HG02870 (cell line): ENCODE results near the gene ACOX3.

ENCODE experiments used
- ATAC-seq: cut with Tn5 transposase; IDR thresholded peaks from one replicate; pipeline ENCODE4 v1.9.1; 2021; ENCODE audit warnings: mild to moderate bottlenecking, moderate library complexity; ENCODE audit not compliant: unreplicated experiment

The ACOX3 gene

DNA sequence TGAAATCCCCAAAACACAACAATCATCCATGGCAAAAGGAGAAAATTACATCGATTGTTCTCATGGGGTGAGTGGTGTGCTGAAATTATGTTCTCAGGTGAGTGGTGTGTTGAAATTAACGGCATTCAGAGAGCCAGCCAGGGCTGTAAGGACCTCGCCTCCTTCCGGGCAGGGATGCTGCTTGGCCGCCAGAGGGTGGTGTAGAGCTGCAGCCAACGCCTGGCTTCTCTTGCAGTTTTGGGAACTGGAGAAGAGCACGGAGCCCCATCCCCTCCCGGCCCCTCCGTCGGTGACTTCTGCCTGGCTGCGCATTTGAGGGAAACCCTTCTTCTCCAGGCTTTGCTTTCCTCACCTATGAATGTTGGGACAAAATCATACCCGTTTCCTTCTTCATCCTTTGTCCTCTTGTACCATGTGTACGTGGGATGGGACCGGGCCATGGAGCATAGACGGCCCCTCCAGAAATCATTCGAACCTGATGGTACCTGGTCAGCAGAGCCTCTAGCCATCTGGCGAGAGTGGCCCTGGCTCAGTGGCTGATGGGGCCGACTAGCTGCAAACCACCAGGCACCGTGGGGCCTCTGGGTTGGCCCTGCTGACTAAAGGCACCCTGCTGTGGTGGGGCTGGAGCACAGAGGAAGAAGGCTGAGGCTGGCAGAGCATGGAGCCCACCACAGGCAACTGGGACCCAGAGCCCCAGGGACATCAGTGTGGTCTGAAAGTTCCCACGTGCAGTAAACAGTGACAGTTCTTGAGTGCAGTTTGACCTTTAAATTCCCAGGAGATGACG, 28.4 kb upstream of the ACOX3 start:
- peak; percentile 65 for ATAC-seq

DNA sequence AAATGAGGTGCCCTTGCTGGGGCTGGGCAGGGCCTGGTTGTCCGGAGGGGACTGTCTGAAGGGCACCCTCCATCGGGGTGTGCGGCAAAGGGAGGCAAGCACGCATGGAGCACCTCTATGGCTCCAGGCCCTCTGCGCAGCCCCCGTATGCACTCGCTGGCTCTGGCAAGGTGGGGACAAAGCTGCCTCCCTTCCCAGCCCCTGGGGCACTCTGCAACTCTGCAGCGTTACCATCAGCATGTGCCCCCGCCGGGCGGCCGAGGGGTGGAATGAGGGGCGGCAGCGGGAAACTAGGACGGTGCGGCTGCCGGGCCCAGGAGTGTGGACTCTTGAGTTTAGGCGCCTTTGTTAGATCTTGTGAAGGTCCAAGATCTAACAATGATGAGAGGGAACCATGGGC, 26.5 kb upstream of the ACOX3 start:
- ATAC-seq: no peak

DNA sequence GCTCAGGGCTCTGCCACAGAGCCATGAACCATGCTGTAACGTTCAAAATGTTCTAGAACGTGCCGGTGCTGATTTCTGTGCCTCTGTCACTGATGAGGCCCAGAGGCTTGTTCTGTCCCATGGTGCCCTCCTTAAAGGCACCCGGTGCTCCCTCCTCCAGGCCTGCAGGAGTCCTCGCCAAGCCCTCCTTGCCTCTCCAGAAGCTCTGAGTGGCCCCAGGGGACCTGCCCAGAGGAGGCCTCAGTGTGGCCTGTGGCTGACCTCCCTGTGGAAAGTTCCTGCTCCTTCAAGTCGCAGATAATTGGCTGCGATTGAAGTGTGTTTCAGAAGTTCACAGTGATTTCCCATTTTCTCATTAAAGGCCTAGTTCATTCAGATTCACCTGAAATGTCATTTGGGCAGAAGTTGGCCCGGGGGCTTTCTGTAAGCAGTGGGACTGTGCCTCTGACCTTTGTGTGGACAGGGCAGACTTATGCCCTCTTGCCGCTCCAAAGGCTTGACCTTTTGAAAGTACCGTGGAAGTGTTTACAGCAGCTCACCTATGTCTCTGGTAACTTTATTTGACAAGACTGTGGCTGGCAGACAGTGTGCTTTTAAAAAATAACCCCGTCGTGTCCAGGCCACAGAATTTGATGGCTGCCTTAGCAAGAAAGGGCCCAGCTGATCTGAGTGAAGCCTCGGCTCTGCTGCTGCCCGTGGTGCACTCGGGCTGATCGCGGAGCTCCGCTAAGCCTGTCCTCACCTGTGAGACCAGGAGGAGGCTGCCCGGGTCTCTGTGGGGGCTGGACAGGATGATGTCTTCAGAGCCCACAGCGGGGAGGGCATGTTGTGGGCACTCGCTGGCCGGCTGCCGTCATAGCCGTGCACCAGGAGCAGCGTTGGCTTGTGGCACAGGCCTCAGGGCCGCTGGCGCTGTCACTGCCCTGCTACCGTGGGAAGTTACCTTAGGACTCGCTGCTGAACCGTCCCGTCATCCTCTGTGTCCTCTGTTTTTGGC, 25.4 kb upstream of the ACOX3 start:
- ATAC-seq: no peak

DNA sequence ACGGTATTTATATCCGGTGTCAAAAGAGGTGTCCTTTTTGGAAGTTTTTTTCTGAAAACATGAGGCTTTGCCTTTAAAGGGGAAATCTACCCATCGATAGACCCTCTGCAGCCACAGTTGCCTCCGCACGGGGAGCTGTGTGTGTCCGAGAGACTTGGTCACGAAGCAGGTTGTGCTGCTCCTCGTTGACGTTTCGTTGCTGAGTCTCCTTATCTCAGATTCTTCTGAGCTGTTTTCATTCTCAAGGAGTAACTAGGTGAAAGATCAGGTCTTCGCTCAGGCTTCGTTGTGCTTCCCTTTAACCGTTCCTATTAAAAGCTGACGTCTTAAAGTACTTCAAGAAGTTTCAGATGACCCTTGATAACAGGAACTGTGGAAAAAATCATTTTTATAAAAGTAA, 23.9 kb upstream of the ACOX3 start:
- ATAC-seq: no peak

DNA sequence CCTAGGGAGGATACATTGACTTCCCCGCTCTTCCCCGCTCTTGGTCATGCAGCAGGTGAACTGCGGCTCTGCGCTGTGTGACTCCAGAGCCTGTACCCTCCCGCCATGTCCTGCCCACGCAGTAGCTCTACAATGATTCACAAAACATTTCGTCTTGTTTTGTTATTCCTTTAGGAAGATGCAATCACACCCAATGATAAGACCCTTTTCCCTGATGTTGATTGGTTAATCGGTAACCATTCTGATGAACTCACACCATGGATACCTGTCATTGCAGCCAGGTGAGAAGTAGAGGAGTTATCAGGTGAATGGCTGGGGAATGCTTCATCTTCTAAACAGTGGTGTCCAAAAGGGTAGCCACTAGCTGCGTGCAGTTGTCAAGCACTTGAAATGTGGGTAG, 23.3 kb upstream of the ACOX3 start:
- ATAC-seq: no peak

DNA sequence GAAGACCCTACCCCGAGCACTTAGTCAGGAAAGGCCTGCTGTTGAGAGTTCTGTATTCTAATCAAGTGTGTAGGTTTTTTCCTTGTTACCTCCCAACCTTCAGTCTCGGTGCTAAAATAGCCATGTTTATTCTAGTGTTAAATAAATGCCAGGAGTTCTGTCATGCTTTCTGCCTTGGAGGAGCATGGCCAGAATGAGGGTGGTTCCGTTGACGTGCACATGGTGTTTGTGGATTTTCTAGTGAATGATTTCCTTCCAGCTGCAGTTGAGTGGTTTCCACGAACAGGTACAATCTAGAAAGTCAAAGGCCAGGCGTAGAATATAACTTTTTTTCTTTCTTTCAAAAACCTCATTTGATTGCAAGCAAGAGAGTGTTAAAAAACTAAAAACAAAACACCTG, 21.1 kb upstream of the ACOX3 start:
- ATAC-seq: no peak

DNA sequence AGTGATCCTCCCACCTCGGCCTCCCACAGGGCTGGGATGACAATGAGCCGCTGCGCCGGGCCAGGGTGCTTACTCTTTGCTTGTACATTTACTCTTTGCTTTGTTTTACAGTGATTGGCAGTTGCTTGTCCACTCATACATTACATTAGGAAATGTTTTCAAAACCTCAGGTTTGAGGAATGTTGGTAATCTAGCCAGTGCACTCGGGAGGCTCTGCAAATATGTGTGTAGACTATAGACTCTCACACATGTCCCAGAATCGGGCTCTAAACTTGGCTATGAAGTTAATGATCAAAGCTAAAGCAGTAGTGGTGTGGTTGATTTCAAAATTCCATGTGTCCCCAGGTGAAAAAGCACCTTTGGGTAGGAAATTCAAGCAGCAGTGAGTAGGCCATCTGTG, 20.6 kb upstream of the ACOX3 start:
- no peak for ATAC-seq

DNA sequence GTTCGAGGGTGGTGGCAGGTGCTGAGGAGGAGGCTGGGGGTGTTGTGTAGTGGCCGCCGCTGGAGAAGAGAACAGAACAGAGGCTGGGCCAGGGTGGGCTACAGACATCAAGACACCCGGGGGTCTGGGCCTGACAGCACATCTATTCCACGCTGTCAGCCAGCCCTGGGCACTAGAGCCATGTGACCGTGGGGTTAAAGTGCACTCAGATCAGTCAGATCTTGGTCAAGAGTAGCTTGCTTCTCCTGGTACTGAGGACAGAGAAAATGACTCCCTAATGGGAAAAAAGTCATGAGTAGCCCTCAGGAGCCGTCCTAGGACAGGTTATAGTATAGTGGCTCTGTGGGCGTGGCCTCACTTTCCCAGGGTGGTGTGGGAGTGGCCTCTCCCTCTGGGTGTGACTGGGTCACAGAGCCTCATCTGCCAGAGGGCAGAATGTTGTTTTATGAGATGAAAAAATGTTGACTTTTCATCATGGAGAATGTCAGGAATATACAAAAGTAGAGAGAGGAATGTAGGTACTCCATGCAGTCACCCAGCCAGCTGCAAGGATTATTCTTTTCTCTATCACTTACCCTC, 19.4 kb upstream of the ACOX3 start:
- no peak for ATAC-seq

DNA sequence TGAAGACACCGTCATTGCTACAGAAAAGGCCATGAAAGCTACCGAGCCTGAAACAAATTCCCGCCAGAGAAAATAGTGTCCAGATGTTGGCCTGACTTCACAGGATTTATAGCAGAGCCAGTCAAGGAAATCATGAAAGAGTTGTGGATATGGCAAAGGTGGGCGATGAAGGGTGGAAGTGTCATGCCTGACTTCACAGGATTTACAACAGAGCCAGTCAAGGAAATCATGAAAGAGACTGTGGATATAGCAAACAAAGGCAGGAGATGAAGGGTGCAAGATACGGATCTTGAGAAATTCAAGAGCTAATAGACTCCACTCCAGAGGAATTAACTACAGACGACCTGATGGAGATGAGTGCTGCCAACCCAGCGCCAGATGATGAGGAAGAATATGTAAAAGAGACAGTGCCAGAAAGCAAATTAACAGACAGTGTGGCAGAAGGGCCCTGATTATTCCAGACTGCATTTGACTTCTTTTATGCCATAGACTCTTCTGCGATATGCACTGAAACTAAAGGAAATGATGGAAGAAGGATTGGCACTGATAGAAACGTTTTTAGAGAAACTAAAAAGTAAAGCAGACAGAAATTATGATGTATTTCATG, 17.2 kb upstream of the ACOX3 start:
- no peak for ATAC-seq

DNA sequence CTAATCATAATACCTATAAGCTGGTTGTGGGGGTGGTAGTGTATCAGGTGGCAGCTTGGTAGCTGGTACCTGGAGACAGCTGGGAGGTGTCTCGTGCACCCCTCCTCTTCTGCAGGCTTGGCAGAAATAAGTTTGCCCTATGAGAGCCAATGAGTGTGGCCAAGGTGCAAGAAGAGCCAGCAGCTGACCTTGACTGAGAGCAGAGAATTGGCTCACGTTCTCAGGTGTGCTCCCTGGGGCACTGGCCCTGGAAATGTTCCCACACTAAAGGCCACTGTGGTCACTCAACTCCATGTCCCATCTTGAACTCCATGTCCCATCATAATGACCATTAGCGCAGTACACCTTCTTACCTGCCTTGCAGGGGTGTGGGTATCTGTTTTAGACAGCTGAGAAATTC, 13.4 kb upstream of the ACOX3 start:
- ATAC-seq: no peak

DNA sequence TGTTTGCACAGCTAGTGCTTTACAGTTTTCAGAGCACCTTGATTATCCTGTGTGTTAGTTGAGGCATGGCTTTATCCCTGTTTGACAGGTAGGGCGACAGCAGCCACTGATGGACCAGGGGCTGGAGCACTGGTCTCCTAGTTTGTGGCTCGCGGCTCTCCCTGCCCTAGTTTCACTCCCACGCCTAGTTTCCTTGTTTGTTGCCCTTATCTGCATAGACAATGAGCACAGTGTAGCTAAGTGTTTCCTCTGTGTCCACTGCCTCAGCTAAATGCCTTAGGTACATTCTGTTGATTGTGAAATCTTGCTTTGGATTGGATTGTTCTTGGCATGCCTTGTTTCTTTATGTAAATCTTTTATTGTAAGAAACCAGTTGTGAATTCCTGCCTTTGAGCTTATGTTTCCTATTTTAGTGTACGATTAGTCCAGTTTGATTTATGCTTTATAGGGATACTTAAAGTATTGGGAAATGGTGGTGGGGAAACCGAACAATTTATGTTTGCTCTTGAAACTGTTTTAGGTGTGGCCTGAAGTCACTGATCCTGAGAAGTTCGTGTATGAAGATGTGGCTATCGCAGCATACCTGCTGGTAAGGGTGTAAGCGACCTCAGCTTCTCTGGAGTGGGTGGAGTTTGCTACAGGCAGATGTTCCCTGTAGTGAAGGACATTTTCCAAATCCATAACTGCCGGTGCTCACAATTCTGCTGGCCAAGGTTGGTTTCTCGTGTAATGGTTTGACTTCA, 11.1 kb upstream of the ACOX3 start:
- ATAC-seq: no peak

DNA sequence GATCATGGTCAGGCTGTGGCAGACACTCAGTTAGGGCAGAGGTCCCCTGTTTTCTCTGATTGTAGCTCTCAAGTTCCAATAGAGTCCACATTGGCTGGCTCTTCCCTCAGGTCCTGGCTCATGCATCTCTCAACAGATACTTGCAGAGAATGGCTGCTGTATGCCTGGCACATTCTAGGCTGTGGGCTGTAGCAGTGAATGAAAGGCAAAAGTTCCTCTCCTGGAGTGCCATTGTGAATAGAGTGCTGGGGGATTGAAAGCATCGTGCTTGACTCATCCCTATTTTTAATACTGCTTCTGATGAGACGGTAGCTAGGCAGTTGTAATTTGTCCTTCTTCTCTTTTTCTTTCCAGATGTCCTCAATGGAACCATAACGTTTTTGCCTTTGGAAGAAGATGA, 5.6 kb upstream of the ACOX3 start:
- no peak for ATAC-seq

DNA sequence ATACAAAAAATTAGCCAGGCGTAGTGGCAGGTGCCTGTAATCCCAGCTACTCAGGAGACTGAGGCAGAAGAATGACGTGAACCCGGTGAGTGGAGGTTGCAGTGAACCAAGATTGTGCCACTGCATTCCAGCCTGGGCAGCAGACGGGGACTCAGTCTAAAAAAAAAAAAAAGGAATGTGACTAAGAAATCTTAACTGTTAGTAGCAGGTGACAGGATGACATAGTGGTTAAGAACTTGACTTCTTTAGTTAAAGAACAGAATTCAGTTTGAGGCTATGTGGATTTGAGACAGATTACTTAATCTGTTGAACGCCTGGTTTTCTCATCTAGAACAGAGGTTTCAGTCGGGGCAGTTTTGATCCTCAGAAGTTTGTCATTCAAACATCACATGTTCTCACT, 3.3 kb upstream of the ACOX3 start:
- ATAC-seq: no peak

DNA sequence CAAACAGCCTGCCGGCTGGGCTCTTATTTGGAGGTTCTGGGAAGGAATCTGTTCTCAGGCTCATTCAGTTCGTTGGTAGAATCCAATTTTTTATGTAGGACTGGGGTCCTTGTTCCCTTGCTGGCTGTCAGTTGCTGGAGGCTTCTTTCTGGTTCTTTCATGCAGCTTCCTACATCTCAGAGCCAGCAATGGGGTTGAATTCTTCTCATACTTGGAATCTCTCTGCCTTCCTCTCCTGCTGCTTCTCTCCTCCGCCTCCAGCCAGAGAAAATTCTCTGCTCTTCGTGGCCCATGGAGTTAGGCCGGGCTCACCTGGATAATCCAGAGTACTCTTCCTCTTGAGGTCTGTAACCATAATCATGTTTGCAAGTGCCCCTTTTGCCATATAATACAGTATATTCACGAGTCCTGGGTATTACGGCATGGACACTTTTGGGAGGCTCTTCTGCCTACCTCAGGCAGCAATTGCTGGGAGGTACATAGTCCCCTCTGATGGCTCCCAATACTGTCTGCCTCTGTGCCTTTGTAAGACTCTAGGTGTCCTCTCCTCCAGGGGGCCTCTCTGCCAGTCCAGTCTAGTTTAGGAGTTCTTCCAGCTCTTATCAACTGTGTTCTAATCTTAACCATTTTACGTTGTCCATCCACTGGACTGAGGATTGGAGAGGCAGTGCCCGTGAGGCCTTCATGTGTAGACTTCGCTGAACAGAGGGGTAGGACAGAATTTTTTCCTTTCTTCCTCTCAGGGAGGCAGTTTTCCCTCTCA, 2.3 kb upstream of the ACOX3 start:
- no peak for ATAC-seq

DNA sequence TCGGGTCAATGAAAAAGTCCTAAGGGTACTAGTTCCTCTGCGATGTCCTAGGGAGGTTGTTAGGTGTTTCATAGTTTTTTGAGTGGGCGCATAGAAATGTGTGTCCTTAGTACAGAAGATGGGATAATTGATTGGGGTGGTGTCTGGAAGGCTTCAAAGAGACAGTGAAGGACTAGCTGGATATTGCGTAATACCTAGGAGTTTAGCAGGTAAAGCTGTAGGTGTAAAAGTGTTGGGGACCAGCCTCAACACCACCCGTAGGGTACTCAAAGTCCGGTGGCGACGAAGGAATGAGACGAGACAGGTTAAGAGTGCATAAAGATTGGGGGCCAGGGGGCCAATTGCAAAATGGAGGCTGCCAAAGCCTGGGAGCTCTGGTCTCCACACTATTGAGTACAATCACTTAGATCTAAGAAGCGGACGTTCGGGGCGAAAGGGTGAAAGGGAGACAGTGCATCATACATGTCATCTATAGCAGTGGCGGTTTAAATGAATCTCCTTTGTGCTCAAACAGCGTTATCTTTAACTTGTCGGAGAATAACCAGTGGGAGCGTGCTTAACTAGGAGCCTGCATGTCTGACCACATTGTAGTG, 1.1 kb upstream of the ACOX3 start:
- no peak for ATAC-seq

DNA sequence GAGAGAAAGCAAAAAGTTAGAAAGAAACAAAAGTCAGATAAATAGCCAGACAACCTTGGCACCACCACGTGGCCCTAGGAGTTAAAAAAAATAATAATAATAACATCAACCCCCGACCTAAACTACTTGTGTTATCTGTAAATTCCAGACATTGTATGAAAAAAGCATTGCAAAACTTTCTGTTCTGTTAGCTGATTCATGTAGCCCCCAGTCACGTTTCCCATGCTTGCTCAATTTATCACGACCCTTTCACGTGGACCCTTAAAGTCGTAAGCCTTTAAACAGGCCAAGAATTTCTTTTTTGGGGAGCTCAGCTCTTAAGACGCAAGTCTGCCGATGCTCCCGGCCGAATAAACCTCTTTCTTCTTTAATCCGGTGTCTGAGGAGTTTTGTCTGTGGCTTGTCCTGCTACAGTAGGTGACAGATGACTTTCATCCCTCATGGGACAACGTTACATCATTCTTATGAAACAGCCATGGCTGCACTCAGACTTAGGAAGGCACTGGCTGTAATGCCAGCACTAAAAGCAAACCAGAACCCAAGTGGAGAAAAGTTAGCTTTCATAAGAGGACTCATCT, 520 bp downstream of the ACOX3 start:
- peak; percentile 17 for ATAC-seq

DNA sequence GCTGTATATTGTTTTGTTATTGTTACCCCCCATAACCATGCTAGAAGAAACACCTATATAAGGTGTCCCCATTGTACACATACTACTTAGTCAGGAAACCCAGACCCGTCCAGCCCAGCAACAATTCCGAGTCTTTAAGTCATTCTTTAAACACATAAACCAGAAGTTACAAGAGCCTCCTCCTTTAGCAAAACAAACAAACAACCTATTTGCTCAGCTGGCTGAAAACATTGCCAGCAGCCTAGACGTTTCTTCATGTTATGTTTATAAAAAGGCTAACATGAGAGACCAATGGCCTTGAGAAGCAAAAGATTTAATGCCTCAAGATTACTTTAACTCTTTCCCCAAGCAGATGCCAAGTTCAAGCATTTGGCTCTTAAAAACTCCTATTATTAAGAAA, 1.4 kb downstream of the ACOX3 start:
- no peak for ATAC-seq

DNA sequence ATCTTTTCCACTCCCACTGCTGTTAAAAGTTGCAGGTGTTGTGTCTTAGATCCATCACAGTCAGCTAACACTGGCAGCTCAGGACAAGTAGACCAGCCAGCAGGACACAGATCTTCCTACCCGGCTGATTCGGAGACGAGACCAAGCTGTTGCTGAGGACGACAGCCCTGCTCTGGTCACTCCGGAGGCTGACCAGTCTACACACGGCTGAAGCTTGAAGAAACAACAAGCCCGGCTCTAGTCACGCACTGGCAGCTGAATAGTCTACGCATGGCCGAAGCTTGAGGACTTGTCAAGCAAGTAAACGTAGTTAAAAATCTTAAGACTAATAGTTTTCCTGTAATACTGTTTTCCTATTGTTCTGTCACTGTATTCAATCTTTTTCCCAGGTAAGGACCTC, 1.8 kb downstream of the ACOX3 start:
- ATAC-seq: no peak

DNA sequence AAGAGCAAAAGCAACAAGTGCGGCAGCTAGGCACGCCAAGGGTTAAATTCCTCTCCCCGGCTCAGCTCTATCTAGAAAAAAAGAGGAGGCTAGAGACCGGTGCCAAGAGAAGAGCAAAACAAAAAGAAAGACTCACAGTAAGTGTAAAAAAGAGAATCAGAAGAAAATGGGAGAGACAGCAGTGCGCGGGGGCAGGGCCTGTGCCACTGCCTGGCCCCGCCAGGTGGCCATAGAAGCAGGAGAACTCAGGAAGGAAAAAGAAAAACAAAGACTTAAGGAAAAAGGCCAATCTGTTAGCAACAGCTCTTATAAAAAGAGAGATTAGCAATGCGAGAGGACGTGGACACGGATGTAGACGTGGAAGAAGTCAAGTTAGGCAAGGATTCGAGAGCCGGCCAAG, 3.2 kb downstream of the ACOX3 start:
- no peak for ATAC-seq
